Activated T-helper 1 cell treated with anti-CD3 and anti-CD28 coated beads, Interleukin-12 subunit alpha, Interleukin-12 subunit beta, Interleukin-2, Interleukin-4 antibody, amounts not matched to agents 30 ng/mL and 10 ng/mL and 1 ng/mL, durations not matched to agents 14 hours and 24 hours and 36 hours (primary cell): Measurements from ENCODE around the gene MEGF6. TPM values are rescaled to one million over a fixed set of nuclear protein-coding genes. Genes with fewer than 3 reads are reported as not detected.
"Not testable (repeated sequence)": the region's sequence is repeated elsewhere in the genome, so short reads cannot be mapped to it uniquely, and the experiment has no call there.

ENCODE experiments used
- DNase-seq: peaks from one replicate; pipeline ENCODE4 v3.0.0; 2021; ENCODE audit warnings: low spot score
- H3K27ac Mint-ChIP-seq: one replicate; pipeline ENCODE4 v1.8.0; 2021; ENCODE audit warnings: mild to moderate bottlenecking, mixed read lengths
- H3K27me3 Mint-ChIP-seq: one replicate; pipeline ENCODE4 v1.8.0; 2022; ENCODE audit warnings: mild to moderate bottlenecking, moderate library complexity, mixed read lengths; ENCODE audit not compliant: insufficient read depth
- H3K36me3 Mint-ChIP-seq: one replicate; pipeline ENCODE4 v1.8.0; 2021; ENCODE audit warnings: low read depth, mixed read lengths
- H3K4me1 Mint-ChIP-seq: one replicate; pipeline ENCODE4 v1.8.0; 2021; ENCODE audit warnings: low read depth, mixed read lengths
- H3K4me3 Mint-ChIP-seq: one replicate; pipeline ENCODE4 v1.8.0; 2021; ENCODE audit warnings: mild to moderate bottlenecking, moderate library complexity, mixed read lengths
- H3K9me3 Mint-ChIP-seq: one replicate; pipeline ENCODE4 v1.8.0; 2021; ENCODE audit warnings: mixed read lengths
- intact Hi-C: fragments of 100-400 bp; cut with micrococcal nuclease; formaldehyde crosslinking; loops from one replicate; pipeline ENCODE4 v1.15.1; 2024
- total RNA-seq: library from RNA; stranded (reverse); gene quantifications from 2 replicates; pipeline ENCODE4 v1.2.3, GENCODE V29; 2022

Gene MEGF6
- total RNA-seq, 1 donor from 2014 or later: 1.2 TPM

GRCh38 chr1:3630161-3630611 is 18.9 kb upstream of the MEGF6 start:
- no peak for DNase-seq
- Mint-ChIP-seq H3K4me3 (no peak overlapping the region), H3K9me3 (no peaks in the 10 kb centered on the region), H3K27me3 (no peaks in the 10 kb centered on the region), H3K36me3 (peaks cover 12% of the 10 kb centered on the region), H3K27ac (no peak overlapping the region), H3K4me1 (peaks cover 9% of the 10 kb centered on the region)
- intact Hi-C loops: no loop called here

- H3K36me3 Mint-ChIP-seq: peaks cover 10% of the 10 kb centered on the region
- H3K4me3 Mint-ChIP-seq: no peak overlapping the region
- DNase-seq: no peak
- H3K27me3 Mint-ChIP-seq: no peaks in the 10 kb centered on the region
- H3K9me3 Mint-ChIP-seq: no peaks in the 10 kb centered on the region
- intact Hi-C loops: loop anchor here (10.0 kb wide), 4 partner anchors 115 to 1215 kb away; partner anchors contain the start of genes PEX10, PRXL2B and SMIM1
- peaks cover 9% of the 10 kb centered on the region for H3K4me1 Mint-ChIP-seq
- H3K27ac Mint-ChIP-seq: no peak overlapping the region
Measured at GRCh38 chr1:3629561-3630160, 18.4 kb upstream of the MEGF6 start.

- Mint-ChIP-seq H3K27me3 (peaks cover 5% of the 10 kb centered on the region), H3K4me1 (peaks cover 17% of the 10 kb centered on the region), H3K4me3 (no peak overlapping the region), H3K9me3 (no peaks in the 10 kb centered on the region), H3K36me3 (peaks cover 8% of the 10 kb centered on the region), H3K27ac (no peak overlapping the region)
- DNase-seq: no peak
- intact Hi-C loops: loop anchor here (10.0 kb wide), 4 partner anchors 116 to 1214 kb away; partner anchors contain the start of genes PEX10, PRXL2B and SMIM1
Measured at GRCh38 chr1:3628445-3628844, 17.1 kb upstream of the MEGF6 start.

- peaks cover 6% of the 10 kb centered on the region for H3K36me3 Mint-ChIP-seq
- no peak for DNase-seq
- peaks cover 8% of the 10 kb centered on the region for H3K27me3 Mint-ChIP-seq
- no peak overlapping the region for H3K27ac Mint-ChIP-seq
- intact Hi-C loops: loop anchor here (10.0 kb wide), 4 partner anchors 117 to 1213 kb away; partner anchors contain the start of genes PEX10, PRXL2B and SMIM1
- no peak overlapping the region for H3K4me3 Mint-ChIP-seq
- no peaks in the 10 kb centered on the region for H3K9me3 Mint-ChIP-seq
- peaks cover 21% of the 10 kb centered on the region for H3K4me1 Mint-ChIP-seq
Measured at GRCh38 chr1:3627515-3628253, 16.4 kb upstream of the MEGF6 start.

- H3K27me3 Mint-ChIP-seq: peaks cover 8% of the 10 kb centered on the region
- peak overlapping the region; percentile 61 for H3K27ac Mint-ChIP-seq
- peaks cover 27% of the 10 kb centered on the region for H3K4me1 Mint-ChIP-seq
- no peak for DNase-seq
- intact Hi-C loops: loop anchor here (10.0 kb wide), 4 partner anchors 119 to 1211 kb away; partner anchors contain the start of genes PEX10, PRXL2B and SMIM1
- H3K4me3 Mint-ChIP-seq: peak overlapping the region; percentile 78
- H3K9me3 Mint-ChIP-seq: no peaks in the 10 kb centered on the region
- H3K36me3 Mint-ChIP-seq: peaks cover 6% of the 10 kb centered on the region
Measured at GRCh38 chr1:3626025-3626424, 14.7 kb upstream of the MEGF6 start.

- intact Hi-C loops: loop anchor here (10.0 kb wide), 4 partner anchors 119 to 1211 kb away; partner anchors contain the start of genes PEX10, PRXL2B and SMIM1
- no peaks in the 10 kb centered on the region for H3K9me3 Mint-ChIP-seq
- DNase-seq: no peak
- peaks cover 8% of the 10 kb centered on the region for H3K27me3 Mint-ChIP-seq
- H3K4me1 Mint-ChIP-seq: peaks cover 27% of the 10 kb centered on the region
- H3K4me3 Mint-ChIP-seq: peak overlapping the region; percentile 94
- peaks cover 6% of the 10 kb centered on the region for H3K36me3 Mint-ChIP-seq
- peak overlapping the region; percentile 6 for H3K27ac Mint-ChIP-seq
Measured at GRCh38 chr1:3625151-3625907, 14.0 kb upstream of the MEGF6 start.

- Mint-ChIP-seq H3K4me3 (peak within 1 kb of the TSS; percentile 94), H3K36me3 (peaks cover 6% of the 10 kb centered on the region), H3K9me3 (no peaks in the 10 kb centered on the region), H3K4me1 (peaks cover 27% of the 10 kb centered on the region), H3K27ac (peak within 1 kb of the TSS; percentile 93), H3K27me3 (peaks cover 8% of the 10 kb centered on the region)
- DNase-seq: peak; percentile 98
- intact Hi-C loops: loop anchor here (1.0 to 10.0 kb wide), 7 partner anchors 26 to 1210 kb away; partner anchors contain the start of genes LRRC47, PEX10, PRXL2B and SMIM1
Measured at GRCh38 chr1:3624200-3625136, 13.2 kb upstream of the MEGF6 start, which contains the start of gene TPRG1L. Gene TPRG1L, plus strand, starts transcription at chr1:3625015. Its CDS starts 58 bp downstream, at chr1:3625073.

GRCh38 chr1:3623441-3624199 is 12.3 kb upstream of the MEGF6 start:
- H3K36me3 Mint-ChIP-seq: peaks cover 4% of the 10 kb centered on the region
- H3K4me1 Mint-ChIP-seq: peaks cover 32% of the 10 kb centered on the region
- no peaks in the 10 kb centered on the region for H3K9me3 Mint-ChIP-seq
- peaks cover 8% of the 10 kb centered on the region for H3K27me3 Mint-ChIP-seq
- intact Hi-C loops: loop anchor here (1.0 to 10.0 kb wide), 7 partner anchors 27 to 1209 kb away; partner anchors contain the start of genes LRRC47, PEX10, PRXL2B and SMIM1
- H3K4me3 Mint-ChIP-seq: peak overlapping the region; percentile 94
- H3K27ac Mint-ChIP-seq: no peak overlapping the region
- DNase-seq: no peak

GRCh38 chr1:3622102-3622501 is 10.8 kb upstream of the MEGF6 start:
- H3K4me3 Mint-ChIP-seq: peak overlapping the region; percentile 57
- H3K27ac Mint-ChIP-seq: peak overlapping the region; percentile 29
- H3K4me1 Mint-ChIP-seq: peaks cover 32% of the 10 kb centered on the region
- not testable (repeated sequence) for H3K36me3 Mint-ChIP-seq, H3K27me3 Mint-ChIP-seq, H3K9me3 Mint-ChIP-seq, DNase-seq
- intact Hi-C loops: loop anchor here (10.0 kb wide), 4 partner anchors 123 to 1207 kb away; partner anchors contain the start of genes PEX10, PRXL2B and SMIM1

- not testable (repeated sequence) for H3K27ac Mint-ChIP-seq, H3K36me3 Mint-ChIP-seq, DNase-seq, H3K27me3 Mint-ChIP-seq, H3K4me3 Mint-ChIP-seq, H3K9me3 Mint-ChIP-seq
- H3K4me1 Mint-ChIP-seq: peaks cover 29% of the 10 kb centered on the region
- intact Hi-C loops: loop anchor here (10.0 kb wide), 4 partner anchors 124 to 1206 kb away; partner anchors contain the start of genes PEX10, PRXL2B and SMIM1
Measured at GRCh38 chr1:3621151-3621671, 9.9 kb upstream of the MEGF6 start.

GRCh38 chr1:3620708-3621107 is 9.4 kb upstream of the MEGF6 start:
- Mint-ChIP-seq H3K27ac (no peak overlapping the region), H3K4me3 (peak overlapping the region; percentile 24)

More at GRCh38 chr1:3620708-3621107, 9.4 kb upstream of the MEGF6 start:
- H3K27me3 Mint-ChIP-seq: peaks cover 8% of the 10 kb centered on the region
- intact Hi-C loops: loop anchor here (10.0 kb wide), 4 partner anchors 124 to 1206 kb away; partner anchors contain the start of genes PEX10, PRXL2B and SMIM1
- H3K9me3 Mint-ChIP-seq: no peaks in the 10 kb centered on the region
- DNase-seq: no peak
- H3K36me3 Mint-ChIP-seq: no peaks in the 10 kb centered on the region
- H3K4me1 Mint-ChIP-seq: peaks cover 24% of the 10 kb centered on the region
